Stimulated activated CD8-positive, alpha-beta memory T cell treated with anti-CD3 and anti-CD28 coated beads, Interleukin-15, amount 100 ng/mL, for 48 hours (primary cell): ENCODE results near the gene SPOCK1.
A peak's percentile ranks its signal among the peaks of the same experiment; 100 is the strongest.
"Not testable (repeated sequence)": the region's sequence is repeated elsewhere in the genome, so short reads cannot be mapped to it uniquely, and the experiment has no call there.

Experiments
- DNase-seq, 2 donors: peaks; one replicate each; pipeline ENCODE4 v3.0.0-alpha.2; 2020; ENCODE audit warnings: low read depth in 2 of 2

Gene SPOCK1

GRCh38 chr5:137498736-137499505 is at the start of gene SPOCK1:
TSS of gene SPOCK1 (minus strand) at chr5:137499326.
- peak; percentile 47 to 55 for DNase-seq

DNA sequence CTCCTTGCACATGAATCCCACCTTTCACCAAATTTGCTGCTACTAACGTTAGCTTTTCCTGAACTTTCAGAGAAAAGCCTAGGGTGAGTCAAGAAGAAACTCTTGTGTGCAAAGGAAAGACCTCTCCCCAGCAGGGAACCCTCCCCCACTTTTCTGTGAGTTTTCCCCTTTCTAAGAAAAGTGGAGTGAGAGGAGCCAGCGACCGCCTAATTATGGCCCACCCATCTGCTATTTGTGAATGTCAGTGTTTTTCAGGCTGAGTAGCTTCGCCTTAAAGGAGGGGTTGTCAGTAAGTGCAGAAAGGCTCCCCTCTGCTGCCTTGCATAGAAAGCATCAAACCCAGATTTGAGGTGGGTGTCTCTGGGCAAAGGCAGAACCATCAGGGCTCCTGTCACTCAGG is 46.8 kb upstream of the SPOCK1 start:
- no peak for DNase-seq

DNA sequence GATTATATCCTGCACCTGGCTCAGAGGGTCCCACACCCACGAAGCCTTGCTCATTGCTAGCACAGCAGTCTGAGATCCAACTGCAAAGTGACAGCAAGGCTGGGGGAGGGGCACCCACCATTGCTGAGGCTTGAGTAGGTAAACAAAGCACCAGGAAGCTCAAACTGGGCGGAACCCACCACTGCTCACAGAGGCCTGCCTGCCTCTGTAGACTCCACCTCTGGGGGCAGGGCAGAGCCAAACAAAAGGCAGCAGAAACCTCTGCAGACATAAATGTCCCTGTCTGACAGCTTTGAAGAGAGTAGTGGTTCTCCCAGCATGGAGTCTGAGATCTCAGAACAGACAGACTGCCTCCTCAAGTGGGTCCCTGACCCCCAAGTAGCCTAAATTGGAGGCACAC is 36.3 kb upstream of the SPOCK1 start:
- DNase-seq = not testable (repeated sequence)

DNA sequence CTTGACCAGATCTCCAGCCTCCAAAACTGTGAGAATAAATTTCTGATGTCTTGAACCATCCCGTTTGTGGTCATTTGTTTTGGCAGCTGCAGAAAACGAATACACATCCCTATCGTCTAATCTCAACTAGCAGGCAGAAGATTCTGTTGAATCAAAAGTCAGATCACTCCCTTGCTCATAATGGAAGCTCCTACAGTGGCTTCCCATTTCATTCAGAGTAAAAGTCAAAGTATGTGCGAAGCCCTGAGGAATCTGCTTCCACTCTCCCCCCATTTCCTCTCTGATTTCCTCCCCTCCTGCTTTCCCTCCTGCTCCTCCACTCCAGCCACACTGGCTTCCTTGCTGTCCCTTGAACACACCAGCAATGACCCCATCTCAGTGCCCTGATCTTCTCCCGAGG is 34.8 kb upstream of the SPOCK1 start:
- DNase-seq = no peak

- DNase-seq = no peak
Measured at GRCh38 chr5:137531266-137531665, 32.1 kb upstream of the SPOCK1 start.

- no peak for DNase-seq
Measured at GRCh38 chr5:137521246-137521645, 22.1 kb upstream of the SPOCK1 start.

DNA sequence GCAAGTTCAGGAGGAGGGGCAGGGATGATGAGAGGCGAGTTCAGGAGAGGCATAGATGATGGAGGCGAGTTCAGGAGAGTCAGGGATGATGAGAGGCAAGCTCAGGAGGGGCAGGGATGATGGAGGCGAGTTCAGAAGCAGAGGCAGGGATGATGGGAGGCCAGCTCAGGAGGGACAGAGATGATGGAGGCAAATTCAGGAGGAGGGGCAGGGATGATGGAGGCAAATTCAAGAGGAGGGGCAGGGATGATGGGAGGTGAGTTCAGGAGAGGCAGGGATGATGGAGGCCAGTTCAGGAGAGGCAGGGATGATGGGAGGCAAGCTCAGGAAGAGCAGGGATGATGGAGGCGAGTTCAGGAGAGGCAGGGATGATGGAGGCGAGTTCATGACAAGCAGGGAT is 17.8 kb upstream of the SPOCK1 start:
- no peak for DNase-seq

GRCh38 chr5:137516251-137516797 is 17.2 kb upstream of the SPOCK1 start:
- no peak for DNase-seq

GRCh38 chr5:137515238-137515637 is 16.1 kb upstream of the SPOCK1 start:
- no peak for DNase-seq

DNA sequence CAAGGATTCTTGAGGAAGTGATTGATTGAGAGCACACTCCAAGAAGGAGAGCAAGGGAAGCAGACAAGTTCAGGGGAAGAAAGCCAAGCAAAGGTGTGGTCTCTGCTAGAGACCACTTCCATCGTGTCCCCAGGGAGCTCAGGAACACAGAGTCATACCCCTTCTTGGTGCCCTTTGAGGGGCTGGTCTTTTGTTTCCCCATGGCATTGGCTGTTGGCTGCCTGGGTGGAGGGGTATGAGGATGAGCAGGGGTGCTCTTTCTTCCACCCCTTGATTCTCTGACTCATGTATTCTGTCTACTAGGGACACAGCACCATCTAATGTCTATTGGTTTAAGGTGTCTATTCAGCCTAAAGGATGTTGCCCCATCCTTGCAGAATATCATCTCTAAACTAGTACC is 11.5 kb upstream of the SPOCK1 start:
- no peak for DNase-seq

DNA sequence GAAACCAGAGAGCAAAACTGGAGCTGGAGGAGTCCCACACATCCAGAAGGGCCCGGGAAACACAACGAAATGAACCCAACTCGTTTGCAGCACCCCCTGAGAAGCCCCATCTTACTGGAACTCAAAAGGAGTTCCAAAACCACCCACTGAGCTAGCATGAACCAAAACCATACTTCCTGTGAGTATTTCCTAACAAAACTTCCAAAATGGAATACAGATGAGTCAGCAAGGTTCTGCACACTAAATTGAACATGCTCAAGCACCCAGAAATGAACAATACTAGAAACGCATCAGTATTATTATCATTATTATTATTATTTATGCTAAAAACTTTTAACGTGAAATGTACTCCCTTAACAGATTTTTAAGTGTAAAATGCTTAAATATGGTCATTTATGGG is 8.0 kb upstream of the SPOCK1 start:
- no peak for DNase-seq

DNA sequence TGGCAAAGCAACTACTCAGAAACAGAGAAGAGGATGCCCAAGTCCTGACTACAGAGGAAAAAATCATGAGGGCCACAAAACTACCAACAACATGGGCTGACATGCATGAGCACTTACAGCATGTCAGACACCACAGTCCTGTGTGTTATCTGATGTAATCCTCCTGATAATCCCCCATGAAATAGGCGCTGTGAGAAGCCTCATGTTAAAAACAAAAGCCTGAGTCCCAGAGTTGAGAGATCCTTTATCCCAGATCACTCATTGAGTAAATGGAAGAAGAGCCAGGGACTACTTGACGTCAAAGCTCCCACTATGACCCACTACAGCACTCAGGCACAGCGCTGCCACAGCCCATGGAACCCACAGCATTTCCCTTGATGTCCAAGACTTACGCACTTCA is 7.2 kb upstream of the SPOCK1 start:
- DNase-seq = no peak

- DNase-seq = no peak
Measured at GRCh38 chr5:137504916-137505315, 5.8 kb upstream of the SPOCK1 start.

DNA sequence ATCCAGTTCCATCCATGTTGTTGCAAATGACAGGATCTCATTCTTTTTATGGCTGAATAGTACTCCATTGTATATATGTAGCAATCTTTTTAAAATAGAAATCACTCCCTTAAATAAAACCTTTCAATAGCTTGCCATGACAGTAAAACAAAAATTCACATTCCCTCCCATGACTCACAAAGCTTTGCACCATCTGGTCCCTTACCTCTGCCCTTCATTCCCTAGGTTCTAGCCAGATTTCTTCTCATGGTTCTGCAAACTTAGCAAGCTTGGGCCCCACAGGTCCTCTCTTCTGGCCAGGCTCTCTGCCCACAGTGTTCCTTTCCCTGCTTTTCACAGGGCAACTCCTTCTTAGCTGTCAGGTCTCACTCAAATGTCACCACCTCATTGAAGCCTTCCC is 4.3 kb upstream of the SPOCK1 start:
- no peak for DNase-seq

- no peak for DNase-seq
Measured at GRCh38 chr5:137502632-137503031, 3.5 kb upstream of the SPOCK1 start.

GRCh38 chr5:137501846-137502406 is 2.8 kb upstream of the SPOCK1 start:
- no peak for DNase-seq

GRCh38 chr5:137501226-137501625 is 2.1 kb upstream of the SPOCK1 start:
- no peak for DNase-seq

DNA sequence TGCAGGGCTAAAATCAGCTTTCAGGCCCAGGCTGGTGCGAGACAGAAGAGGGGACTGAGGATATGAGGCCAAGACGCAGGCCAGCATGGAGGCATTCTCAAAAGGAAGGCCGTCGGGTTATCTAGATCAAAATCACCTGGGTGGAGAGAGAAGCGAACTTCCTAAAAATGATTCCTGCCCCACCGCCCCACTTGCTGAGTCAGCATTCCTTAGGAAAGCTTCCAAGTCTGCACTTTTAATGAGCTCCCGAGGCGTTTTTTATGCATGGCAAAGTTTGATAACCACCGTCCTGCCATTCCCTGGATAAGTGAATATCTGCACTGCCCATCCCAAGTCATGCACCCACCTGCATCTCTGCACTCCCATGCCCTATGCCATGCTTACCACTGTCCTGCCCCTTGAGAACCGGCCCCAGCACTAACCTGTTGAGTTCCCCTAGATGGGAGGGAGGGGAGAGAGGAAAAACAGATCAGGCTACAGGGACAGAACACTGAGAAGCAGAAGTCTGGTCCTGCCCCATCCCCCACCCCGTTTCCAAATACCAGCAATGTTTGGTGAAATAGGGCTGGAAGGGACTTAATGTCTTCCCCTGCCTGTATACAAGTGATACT is 1.6 kb upstream of the SPOCK1 start:
- DNase-seq = no peak

- DNase-seq = not testable (repeated sequence)
Measured at GRCh38 chr5:137499506-137499847, 351 bp upstream of the SPOCK1 start.

DNA sequence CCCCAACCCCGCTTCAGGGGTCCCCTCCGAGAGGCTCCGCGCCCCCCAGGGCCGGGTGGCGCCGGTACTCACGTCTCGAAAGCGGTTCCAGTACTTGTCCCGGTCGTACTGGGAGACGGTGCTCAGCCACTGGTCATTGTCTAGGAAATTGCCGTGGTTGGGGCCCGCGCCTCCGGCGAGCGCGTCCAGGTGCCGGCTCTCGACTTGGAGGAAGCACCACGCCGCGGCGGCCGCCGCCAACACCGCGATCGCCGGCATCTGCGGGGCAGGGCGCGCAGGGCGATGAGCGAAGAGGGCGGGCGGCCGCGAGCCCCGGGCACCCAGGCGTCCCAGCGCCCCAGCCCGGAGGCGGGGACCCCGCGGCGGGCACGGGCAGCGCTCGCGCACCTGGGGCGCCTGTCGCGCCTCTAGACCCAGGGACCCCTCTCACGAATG is 808 bp downstream of the SPOCK1 start:
- DNase-seq = no peak

- no peak for DNase-seq
Measured at GRCh38 chr5:137497396-137498290, 1.5 kb downstream of the SPOCK1 start.

- DNase-seq = no peak
Measured at GRCh38 chr5:137496919-137497318, 2.2 kb downstream of the SPOCK1 start.
